ENCODE results near the gene GARRE1. TPM values are rescaled to one million over a fixed set of nuclear protein-coding genes. Genes with fewer than 3 reads are reported as not detected.

Gene GARRE1
- total and polyA plus RNA-seq, 2 experiments from 2014 or later: 9.0 to 16.3 TPM

GRCh38 chr19:34218818-34219164 is 35.6 kb upstream of the GARRE1 start:
- H3K27me3 ChIP-seq: no peaks in the 10 kb centered on the region
- peaks cover 3% of the 10 kb centered on the region for H4K20me1 ChIP-seq (ENCODE audit: insufficient read depth, poor library complexity, severe bottlenecking)
- H3K79me2 ChIP-seq: peaks cover 39% of the 10 kb centered on the region
- DNase-seq (ENCODE audit: low spot score): no peak
- no peaks in the 10 kb centered on the region for H3K36me3 ChIP-seq (replicated peaks; ENCODE audit: insufficient read depth, low read depth)
- H3K9me3 ChIP-seq (ENCODE audit: low read depth): no peaks in the 10 kb centered on the region
- no peak overlapping the region for H2AFZ ChIP-seq
- no peaks in the 10 kb centered on the region for H3K4me1 ChIP-seq (ENCODE audit: insufficient read depth)
- no peak overlapping the region for H3K4me2 ChIP-seq
- 65% methylated on average over 2 of the region's 2 CpGs for WGBS (ENCODE audit: low lambda C conversion rate, missing lambda C conversion rate)
- H3K27ac ChIP-seq: no peak overlapping the region
- H3K9me2 ChIP-seq (replicated peaks; ENCODE audit: insufficient read depth): no peaks in the 10 kb centered on the region
- H3K4me3 ChIP-seq: no peak overlapping the region
- TF ChIP-seq CTCF (IDR thresholded peaks at IDR 0.05; ENCODE audit: poor library complexity) (no peak), EZH2 (IDR thresholded peaks at IDR 0.05; ENCODE audit: borderline replicate concordance) (no peak), EZH2phosphoT487 (IDR thresholded peaks at IDR 0.05; ENCODE audit: low read depth, severe bottlenecking, unreplicated experiment) (no peak)

GRCh38 chr19:34220472-34221063 is 33.8 kb upstream of the GARRE1 start:
- no peak overlapping the region for H3K4me3 ChIP-seq
- H3K36me3 ChIP-seq (replicated peaks; ENCODE audit: insufficient read depth, low read depth): peaks cover 5% of the 10 kb centered on the region
- no peak overlapping the region for H3K27ac ChIP-seq
- H3K4me1 ChIP-seq (ENCODE audit: insufficient read depth): no peaks in the 10 kb centered on the region
- no peaks in the 10 kb centered on the region for H3K9me2 ChIP-seq (replicated peaks; ENCODE audit: insufficient read depth)
- no peak overlapping the region for H3K4me2 ChIP-seq
- H3K9me3 ChIP-seq (ENCODE audit: low read depth): no peaks in the 10 kb centered on the region
- H3K27me3 ChIP-seq: no peaks in the 10 kb centered on the region
- peaks cover 8% of the 10 kb centered on the region for H4K20me1 ChIP-seq (ENCODE audit: insufficient read depth, poor library complexity, severe bottlenecking)
- TF ChIP-seq EZH2phosphoT487 (IDR thresholded peaks at IDR 0.05; ENCODE audit: low read depth, severe bottlenecking, unreplicated experiment): no peak
- TF ChIP-seq EZH2 (IDR thresholded peaks at IDR 0.05; ENCODE audit: borderline replicate concordance): no peak
- peak; percentile 66 for TF ChIP-seq CTCF (IDR thresholded peaks at IDR 0.05; ENCODE audit: poor library complexity)
- peak; percentile 72 for DNase-seq (ENCODE audit: low spot score)
- peaks cover 30% of the 10 kb centered on the region for H3K79me2 ChIP-seq
- 78% methylated on average over 4 of the region's 4 CpGs for WGBS (ENCODE audit: low lambda C conversion rate, missing lambda C conversion rate)
- H2AFZ ChIP-seq: no peak overlapping the region

- no peak for TF ChIP-seq EZH2 (IDR thresholded peaks at IDR 0.05; ENCODE audit: borderline replicate concordance)
- no peak for TF ChIP-seq EZH2phosphoT487 (IDR thresholded peaks at IDR 0.05; ENCODE audit: low read depth, severe bottlenecking, unreplicated experiment)
- TF ChIP-seq CTCF (IDR thresholded peaks at IDR 0.05; ENCODE audit: poor library complexity): no peak
- H3K36me3 ChIP-seq (replicated peaks; ENCODE audit: insufficient read depth, low read depth): peaks cover 5% of the 10 kb centered on the region
- peaks cover 24% of the 10 kb centered on the region for H3K79me2 ChIP-seq
- no peaks in the 10 kb centered on the region for H3K9me3 ChIP-seq (ENCODE audit: low read depth)
- no peak for DNase-seq (ENCODE audit: low spot score)
- H3K27me3 ChIP-seq: no peaks in the 10 kb centered on the region
- no peak overlapping the region for H3K27ac ChIP-seq
- 92% methylated on average over 1 of the region's 1 CpG for WGBS (ENCODE audit: low lambda C conversion rate, missing lambda C conversion rate)
- H3K4me2 ChIP-seq: no peak overlapping the region
- H4K20me1 ChIP-seq (ENCODE audit: insufficient read depth, poor library complexity, severe bottlenecking): peaks cover 8% of the 10 kb centered on the region
- no peak overlapping the region for H3K4me3 ChIP-seq
- H2AFZ ChIP-seq: no peak overlapping the region
- H3K9me2 ChIP-seq (replicated peaks; ENCODE audit: insufficient read depth): no peaks in the 10 kb centered on the region
- no peaks in the 10 kb centered on the region for H3K4me1 ChIP-seq (ENCODE audit: insufficient read depth)
These were observed 32.0 kb upstream of the GARRE1 start for GRCh38 chr19:34222386-34222785.
